Measurements from ENCODE around the gene ZBTB45.

- TF ChIP-seq CTCF (IDR thresholded peaks at IDR 0.05) (no peak), POLR2A (IDR thresholded peaks at IDR 0.05) (no peak), EP300 (IDR thresholded peaks at IDR 0.05) (no peak)
These were observed 44.5 kb downstream of the ZBTB45 start for GRCh38 chr19:58474997-58475713.
